HCT116 (cell line): Measurements from ENCODE around the gene NKTR. TPM values are rescaled to one million over a fixed set of nuclear protein-coding genes. Genes with fewer than 3 reads are reported as not detected.
"Not testable (repeated sequence)": the region's sequence is repeated elsewhere in the genome, so short reads cannot be mapped to it uniquely, and the experiment has no call there.

ENCODE experiments used
- ATAC-seq: fragments of 200-7000 bp; cut with Tn5 transposase; 2 replicates; pipeline ENCODE4 v1.9.1; 2020; ENCODE audit warnings: mild to moderate bottlenecking, moderate library complexity
- BruUV-seq: library from RNA; stranded (reverse); fragments of 400-500 nt; replicated peaks from 2 replicates; lab custom pipeline; 2021; lab: Mats Ljungman, UMichigan
- CTCF ChIA-PET: fragments of 300-600 bp; sonication (Branson Sonifier 250); formaldehyde crosslinking; loops from one replicate; lab custom pipeline; 2021; ENCODE audit warnings: antibody characterized with exemption; lab: Charles Lee
- POLR2A ChIA-PET: fragments of 300-600, 350-600 bp; sonication (Branson Sonifier 250); formaldehyde crosslinking; loops from one replicate; lab custom pipeline; 2021; ENCODE audit warnings: antibody characterized with exemption; lab: Charles Lee
- RAD21 ChIA-PET, 2 experiments: fragments of 300-600 bp; sonication (Branson Sonifier 250); formaldehyde crosslinking; loops; one replicate each; lab custom pipeline; 2023; ENCODE audit warnings: low total read pairs in 2 of 2; ENCODE audit not compliant: uncharacterized antibody in 2 of 2, unreplicated experiment in 2 of 2, low non-redundant PET in 1 of 2; lab: Charles Lee
- DNase-seq: peaks from one replicate; pipeline ENCODE4 v3.0.0-alpha.2; 2010; ENCODE audit warnings: low read depth, low spot score
- H2AFZ ChIP-seq: fragments of 200-600 bp; shearing (Covaris generic), sonication (generic); 2 replicates; pipeline ENCODE4 v1.6.1; 2017; ENCODE audit warnings: low read depth, mixed run types, mixed read lengths, antibody characterized with exemption, low read length; ENCODE audit not compliant: poor library complexity, severe bottlenecking
- H3K27ac ChIP-seq: 2 replicates; pipeline ENCODE4 v1.5.1; 2012; ENCODE audit warnings: low read depth, low read length
- H3K27me3 ChIP-seq: fragments of 200-600 bp; sonication (generic); 2 replicates; pipeline ENCODE4 v1.6.1; 2016; ENCODE audit warnings: mixed run types, low read length, mixed read lengths; ENCODE audit not compliant: insufficient read depth
- H3K36me3 ChIP-seq, 2 experiments: fragments of 200-500 bp in 1 of 2; fragments of 200-600 bp in 1 of 2; sonication (Bioruptor generic) in 1 of 2; sonication (generic) in 1 of 2; 2 replicates each; pipeline versions ENCODE4 v1.5.1 to v1.6.1; 2014 to 2016; ENCODE audit warnings: low read length in 2 of 2, inconsistent platforms in 1 of 2, mixed read lengths in 1 of 2, mixed run types in 1 of 2; ENCODE audit not compliant: insufficient read depth in 2 of 2, control insufficient read depth in 1 of 2
- H3K4me1 ChIP-seq, 2 experiments: fragments of 200-600 bp in 1 of 2; sonication (generic) in 1 of 2; 2 replicates each; pipeline versions ENCODE4 v1.5.1 to v1.6.1; 2012 to 2017; ENCODE audit warnings: low read length in 2 of 2, inconsistent platforms in 1 of 2, mild to moderate bottlenecking in 1 of 2, mixed read lengths in 1 of 2, mixed run types in 1 of 2, moderate library complexity in 1 of 2; ENCODE audit not compliant: insufficient read depth in 2 of 2, control insufficient read depth in 1 of 2
- H3K4me2 ChIP-seq: fragments of 200-600 bp; sonication (generic); 2 replicates; pipeline ENCODE4 v1.6.1; 2017; ENCODE audit warnings: mixed run types, low read length, mixed read lengths
- H3K4me3 ChIP-seq, 2 experiments: fragments of 200-600 bp in 1 of 2; sonication (generic) in 1 of 2; replicated peaks in 1 of 2; 2 replicates each; pipeline ENCODE4 v1.5.1; 2011 to 2016; ENCODE audit warnings: low read length in 2 of 2, control low read depth in 1 of 2, low read depth in 1 of 2, mild to moderate bottlenecking in 1 of 2, mixed read lengths in 1 of 2, mixed run types in 1 of 2
- H3K79me2 ChIP-seq: fragments of 200-600 bp; sonication (generic); 2 replicates; pipeline ENCODE4 v1.6.1; 2017; ENCODE audit warnings: mild to moderate bottlenecking, mixed run types, low read length, moderate library complexity, mixed read lengths; ENCODE audit not compliant: insufficient read depth
- H3K9ac ChIP-seq: fragments of 200-600 bp; sonication (generic); 2 replicates; pipeline ENCODE4 v1.6.1; 2016; ENCODE audit warnings: low read length, mixed read lengths
- H3K9me2 ChIP-seq: fragments of 200-600 bp; sonication (generic), shearing (Covaris generic); 2 replicates; pipeline ENCODE4 v1.6.1; 2017; ENCODE audit warnings: mixed run types, mild to moderate bottlenecking, moderate library complexity; ENCODE audit not compliant: insufficient read depth
- H3K9me3 ChIP-seq, 2 experiments: fragments of 200-500 bp in 1 of 2; fragments of 200-600 bp in 1 of 2; sonication (Bioruptor generic) in 1 of 2; sonication (generic) in 1 of 2; 2 replicates each; pipeline ENCODE4 v1.6.1; 2014 to 2017; ENCODE audit warnings: low read length in 2 of 2, mixed read lengths in 2 of 2, inconsistent platforms in 1 of 2, low read depth in 1 of 2, mild to moderate bottlenecking in 1 of 2, mixed run types in 1 of 2, moderate library complexity in 1 of 2; ENCODE audit not compliant: control insufficient read depth in 1 of 2, insufficient read depth in 1 of 2
- H4K20me1 ChIP-seq: fragments of 200-600 bp; sonication (generic), shearing (Covaris generic); 2 replicates; pipeline ENCODE4 v1.6.1; 2017; ENCODE audit warnings: mixed run types, mild to moderate bottlenecking, moderate library complexity; ENCODE audit not compliant: insufficient read depth
- CTCF ChIP-seq, 3 experiments: fragments of 200-600 bp in 1 of 3; sonication (generic) in 1 of 3; IDR thresholded peaks in 2 of 3; conservative IDR thresholded peaks in 1 of 3; 2 replicates each; pipeline ENCODE4 v1.5.1; 2012 to 2017; ENCODE audit warnings: low read depth in 2 of 3, low read length in 2 of 3, antibody characterized with exemption in 1 of 3, borderline replicate concordance in 1 of 3, control low read depth in 1 of 3, mild to moderate bottlenecking in 1 of 3, mixed read lengths in 1 of 3, mixed run types in 1 of 3, moderate library complexity in 1 of 3; ENCODE audit not compliant: insufficient read depth in 1 of 3
- EZH2 ChIP-seq: fragments of 200-600 bp; sonication (generic); IDR thresholded peaks from 2 replicates; pipeline ENCODE4 v1.6.1; 2017; ENCODE audit warnings: antibody characterized with exemption, mixed run types
- EZH2phosphoT487 ChIP-seq: fragments of 200-600 bp; IDR thresholded peaks from 2 replicates; pipeline ENCODE4 v1.6.1; 2018; ENCODE audit warnings: antibody characterized with exemption, borderline replicate concordance
- FOSL1 ChIP-seq: IDR thresholded peaks from 2 replicates; pipeline ENCODE4 v1.6.1; 2012; ENCODE audit warnings: low read depth
- POLR2A ChIP-seq: IDR thresholded peaks from 2 replicates; pipeline ENCODE4 v1.7.0; 2011; ENCODE audit warnings: borderline replicate concordance; ENCODE audit not compliant: insufficient read depth, insufficient read length; ENCODE audit errors: extremely low read depth
- REST ChIP-seq: IDR thresholded peaks from 2 replicates; pipeline ENCODE4 v1.6.1; 2012; ENCODE audit warnings: low read depth
- intact Hi-C: fragments of 100-400 bp; cut with micrococcal nuclease; formaldehyde crosslinking; loops from 2 replicates; pipeline ENCODE4 v1.10.0; 2022
- total RNA-seq: library from RNA; stranded (reverse); gene quantifications from one replicate; pipeline ENCODE4 v1.2.1, GENCODE V29; 2021; ENCODE audit not compliant: unreplicated experiment

Gene NKTR
- total RNA-seq, 1 experiment from 2014 or later = 59.7 TPM

- no peak for TF ChIP-seq CTCF (IDR thresholded peaks at IDR 0.05 in 2 of 3, conservative IDR thresholded peaks at IDR 0.05 in 1 of 3; ENCODE audit: borderline replicate concordance in 1 of 3, insufficient read depth in 1 of 3, low read depth in 2 of 3, low read length in 2 of 3)
- no peak for TF ChIP-seq POLR2A
- TF ChIP-seq FOSL1 = no peak
- no peak for TF ChIP-seq EZH2
- no peak for TF ChIP-seq REST
- TF ChIP-seq EZH2phosphoT487 = no peak
Observed at GRCh38 chr3:42578054-42578453, 22.4 kb upstream of the NKTR start (continued).

GRCh38 chr3:42579346-42579745, 21.1 kb upstream of the NKTR start:
- H3K36me3 ChIP-seq, H3K4me3 ChIP-seq, H3K9ac ChIP-seq, H3K4me2 ChIP-seq, POLR2A ChIA-PET, BruUV-seq, H4K20me1 ChIP-seq, H3K9me3 ChIP-seq, H2AFZ ChIP-seq, DNase-seq, CTCF ChIA-PET, H3K27ac ChIP-seq, ATAC-seq, H3K27me3 ChIP-seq, H3K9me2 ChIP-seq, RAD21 ChIA-PET: not testable (repeated sequence)
- Histone ChIP-seq H3K4me1 (peaks cover 15 to 18% of the 10 kb centered on the region in 2 experiments; a peak in 3 of 4 replicates), H3K79me2 (peaks cover 55% of the 10 kb centered on the region)
- intact Hi-C loops = loop anchor here (5.0 kb wide), 1 partner anchor 523 kb away; no protein-coding TSS in a partner anchor
